SK-N-MC (cell line): Measurements from ENCODE around the gene CDC42EP1.

Experiments used
- EZH2 ChIP-seq: fragments of 200-600 bp; sonication (generic); IDR thresholded peaks from one replicate; pipeline ENCODE4 v1.6.1; 2017; ENCODE audit warnings: antibody characterized with exemption
- POLR2AphosphoS5 ChIP-seq: IDR thresholded peaks from 2 replicates; pipeline ENCODE4 v1.6.1; 2012; ENCODE audit warnings: mild to moderate bottlenecking, low read depth, low read length, borderline replicate concordance

- TF ChIP-seq EZH2 (no peak), POLR2AphosphoS5 (no peak)
Measured at GRCh38 chr22:37571258-37571991, 11.1 kb downstream of the CDC42EP1 start.
